SIG-M5 treated with dmso at 0.1 percent for 504 hours (cell line): ENCODE data around the gene SF3A2.
"Not testable (repeated sequence)": the region's sequence is repeated elsewhere in the genome, so short reads cannot be mapped to it uniquely, and the experiment has no call there.

Experiments
- DNase-seq: peaks from one replicate; lab custom pipeline; 2025; ENCODE audit not compliant: unreplicated experiment; lab: John Stamatoyannopoulos, UW

SF3A2 gene

DNA sequence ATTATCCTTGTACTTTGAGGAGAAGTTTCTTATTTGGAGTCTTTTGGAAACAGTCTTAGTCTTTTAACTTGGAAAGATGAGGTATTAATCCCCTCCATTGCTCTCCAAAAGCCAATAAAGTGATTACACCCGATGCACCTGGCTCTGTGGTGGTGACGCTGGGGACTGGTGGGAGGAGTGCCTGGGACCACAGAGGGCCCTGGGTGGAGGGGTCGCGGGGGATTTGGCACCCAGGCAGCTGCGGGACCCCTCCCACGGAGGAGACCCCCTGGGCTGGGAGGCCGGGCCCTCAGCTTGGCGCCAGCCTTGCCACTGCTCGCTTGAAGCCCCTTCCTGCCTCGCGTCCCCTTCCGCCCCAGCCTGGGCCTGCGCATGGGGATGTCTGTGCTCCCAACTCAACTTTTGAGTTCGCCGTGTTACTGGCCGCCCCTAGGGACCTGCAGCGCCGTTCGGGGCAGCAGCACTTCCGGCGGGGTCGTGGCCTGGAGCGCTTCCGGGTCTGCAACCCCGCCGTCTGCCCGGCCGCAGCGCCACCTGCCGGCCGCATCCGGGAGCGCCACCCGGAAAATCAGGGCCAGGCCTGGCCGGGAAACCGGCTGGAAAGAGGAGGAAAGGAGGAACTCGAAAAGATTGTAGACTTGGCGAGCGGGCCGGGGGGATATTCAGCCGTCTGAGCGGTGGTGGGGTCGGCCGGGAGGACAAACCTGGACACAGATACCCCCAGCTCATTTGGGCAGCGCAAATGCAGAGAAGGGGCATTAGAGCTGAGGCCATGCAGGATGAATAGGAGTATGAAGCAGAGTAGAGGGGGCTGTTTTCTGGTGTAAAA is 36.9 kb downstream of the SF3A2 start:
- DNase-seq, result peak; percentile 69

GRCh38 chr19:2274185-2274711 is 37.6 kb downstream of the SF3A2 start:
- no peak for DNase-seq

DNA sequence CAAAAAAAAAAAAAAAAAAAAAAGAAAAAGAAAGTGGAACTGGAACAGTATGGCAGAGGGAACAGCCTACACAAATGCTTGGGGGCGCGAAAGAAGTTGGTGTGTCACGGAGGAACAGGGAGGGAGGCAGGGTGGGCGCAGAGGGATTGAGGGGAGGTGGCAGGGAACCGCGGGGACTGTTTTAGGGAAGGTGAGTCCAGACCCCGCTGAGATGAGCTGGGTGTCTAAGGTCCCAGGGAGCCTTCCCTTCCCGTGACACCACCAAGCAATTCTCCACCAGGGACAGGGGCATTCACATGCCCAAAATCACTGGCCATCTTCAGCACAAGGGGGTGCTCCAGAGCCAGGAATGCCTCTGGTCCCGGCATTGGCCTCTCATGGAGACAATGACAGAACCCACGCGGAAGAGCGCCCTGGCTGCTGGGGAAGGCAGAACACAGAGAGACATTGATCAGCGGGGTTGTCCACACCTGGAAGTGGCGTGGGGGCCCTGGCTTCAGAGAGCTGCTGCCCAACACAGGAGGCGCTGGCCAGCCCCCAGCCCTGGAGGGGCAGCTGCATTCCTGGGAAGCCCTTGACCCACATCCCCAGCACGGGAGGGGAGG is 38.4 kb downstream of the SF3A2 start:
- peak; percentile 34 for DNase-seq

DNA sequence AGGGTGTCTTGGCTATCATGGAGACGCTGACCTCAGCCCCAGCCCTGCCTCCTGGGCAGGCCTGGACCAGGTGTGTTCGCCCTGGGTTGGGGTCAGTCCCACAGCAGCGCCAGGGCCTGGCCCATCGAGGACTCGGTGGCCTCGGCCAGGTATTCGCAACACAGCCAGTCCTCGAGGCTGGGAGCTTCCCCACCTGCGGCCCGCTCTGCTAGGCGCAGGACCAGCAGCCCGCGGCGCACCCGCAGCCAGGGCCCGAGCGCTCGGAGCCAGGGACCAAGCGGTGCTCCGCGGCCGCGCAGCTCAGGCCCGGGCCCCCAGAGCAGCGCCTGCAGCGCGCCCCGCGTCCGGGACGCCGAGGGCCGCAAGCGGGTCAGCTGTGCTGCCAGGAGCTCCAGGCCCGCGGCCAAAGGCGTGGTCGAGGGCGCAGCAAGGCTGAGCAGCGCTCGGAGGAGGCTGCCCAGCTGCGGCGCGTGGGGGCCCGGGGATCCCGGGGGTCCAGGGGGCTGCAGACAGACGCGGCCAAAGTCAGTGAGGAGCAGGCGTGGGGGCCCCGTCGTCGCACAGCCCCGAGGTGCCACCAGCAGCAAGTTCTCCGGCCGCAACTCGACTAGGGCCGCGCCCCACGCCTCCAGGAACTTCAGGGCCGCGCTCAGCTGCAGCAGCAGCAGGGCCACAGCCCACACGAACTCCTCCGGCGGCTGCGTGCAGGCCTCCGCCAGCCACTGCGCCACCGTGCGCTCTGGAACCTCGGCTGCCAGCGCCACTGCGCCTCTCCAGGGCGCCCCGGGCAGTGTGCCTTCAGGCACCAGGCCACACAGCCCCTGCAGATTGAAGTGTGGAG is 39.2 kb downstream of the SF3A2 start:
- DNase-seq, result no peak

DNA sequence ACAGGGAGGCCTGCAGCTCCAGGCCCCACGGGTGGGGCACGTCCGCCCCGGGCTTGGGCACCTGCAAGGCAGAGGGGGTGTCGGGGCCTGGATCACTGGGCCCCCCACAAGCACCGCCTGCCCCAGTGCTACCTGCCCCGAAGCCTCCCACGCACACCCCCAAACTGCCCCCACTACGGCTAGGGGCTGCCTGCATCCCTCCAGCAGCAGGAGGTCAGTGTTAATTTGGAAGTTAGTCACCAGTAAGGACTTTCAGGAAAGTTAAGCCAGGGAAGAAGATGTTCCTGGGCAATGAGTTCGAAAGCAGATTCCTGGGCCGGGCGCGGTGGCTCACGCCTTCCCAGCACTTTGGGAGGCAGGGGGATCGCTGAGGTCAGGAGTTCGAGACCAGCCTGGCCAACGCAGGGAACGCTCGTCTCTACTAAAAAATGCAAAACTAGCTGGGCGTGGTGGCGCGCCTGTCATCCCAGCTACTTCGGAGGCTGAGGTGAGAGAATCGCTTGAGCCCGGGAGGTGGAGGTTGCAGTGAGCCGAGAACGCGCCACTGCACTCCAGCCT is 39.9 kb downstream of the SF3A2 start:
- DNase-seq, result no peak

DNA sequence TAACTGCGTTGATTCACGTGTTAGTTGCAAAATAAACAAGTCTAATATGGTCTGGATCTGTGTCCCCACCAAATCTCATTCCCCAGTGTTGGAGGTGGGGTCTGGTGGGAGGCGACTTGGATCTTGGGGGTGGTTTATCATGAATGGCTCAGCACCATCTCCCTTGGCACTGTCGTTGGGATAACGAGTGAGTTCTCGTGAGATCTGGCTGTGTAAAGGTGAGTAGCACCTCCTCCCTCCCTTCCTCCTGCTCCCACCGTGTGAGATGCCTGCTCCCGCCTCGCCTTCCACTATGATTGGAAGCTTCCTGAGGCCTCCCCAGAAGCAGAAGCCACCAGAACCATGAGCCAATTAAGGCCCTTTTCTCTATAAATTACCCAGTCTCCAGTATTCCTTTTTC is 40.5 kb downstream of the SF3A2 start:
- no peak for DNase-seq

GRCh38 chr19:2278459-2279158 is 42.0 kb downstream of the SF3A2 start:
- no peak for DNase-seq

- no peak for DNase-seq
Observed at GRCh38 chr19:2280633-2281264, 44.1 kb downstream of the SF3A2 start.

DNA sequence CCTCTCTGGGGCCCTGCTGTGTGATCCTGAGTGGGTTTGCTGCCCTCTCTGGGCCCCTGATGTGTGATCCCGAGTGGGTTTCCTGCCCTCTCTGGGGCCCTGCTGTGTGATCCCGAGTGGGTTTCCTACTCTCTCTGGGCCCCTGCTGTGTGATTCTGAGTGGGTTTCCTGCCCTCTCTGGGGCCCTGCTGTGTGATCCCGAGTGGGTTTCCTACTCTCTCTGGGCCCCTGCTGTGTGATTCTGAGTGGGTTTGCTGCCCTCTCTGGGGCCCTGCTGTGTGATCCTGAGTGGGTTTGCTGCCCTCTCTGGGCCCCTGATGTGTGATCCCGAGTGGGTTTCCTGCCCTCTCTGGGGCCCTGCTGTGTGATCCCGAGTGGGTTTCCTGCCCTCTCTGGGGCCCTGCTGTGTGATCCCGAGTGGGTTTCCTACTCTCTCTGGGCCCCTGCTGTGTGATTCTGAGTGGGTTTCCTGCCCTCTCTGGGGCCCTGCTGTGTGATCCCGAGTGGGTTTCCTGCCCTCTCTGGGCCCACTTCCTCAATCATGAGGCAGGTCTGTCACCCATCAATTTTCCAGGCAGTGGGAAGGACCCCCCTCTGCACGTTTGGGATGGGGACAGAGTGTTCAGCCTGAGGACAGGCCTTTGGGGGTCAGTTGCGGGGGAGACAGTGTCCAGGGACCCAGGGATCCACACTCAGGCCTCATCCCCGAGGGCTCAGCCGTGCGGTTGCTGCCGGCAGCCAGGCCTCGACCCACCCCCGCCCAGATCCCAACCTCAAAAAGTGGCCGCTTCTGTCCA is 44.8 kb downstream of the SF3A2 start:
- not testable (repeated sequence) for DNase-seq

GRCh38 chr19:2282062-2282861 is 45.6 kb downstream of the SF3A2 start, which contains the start of gene PEAK3:
PEAK3 (minus strand) TSS chr19:2282175; CDS start chr19:2280931, 1,244 bp downstream.
- DNase-seq, result peak; percentile 60

DNA sequence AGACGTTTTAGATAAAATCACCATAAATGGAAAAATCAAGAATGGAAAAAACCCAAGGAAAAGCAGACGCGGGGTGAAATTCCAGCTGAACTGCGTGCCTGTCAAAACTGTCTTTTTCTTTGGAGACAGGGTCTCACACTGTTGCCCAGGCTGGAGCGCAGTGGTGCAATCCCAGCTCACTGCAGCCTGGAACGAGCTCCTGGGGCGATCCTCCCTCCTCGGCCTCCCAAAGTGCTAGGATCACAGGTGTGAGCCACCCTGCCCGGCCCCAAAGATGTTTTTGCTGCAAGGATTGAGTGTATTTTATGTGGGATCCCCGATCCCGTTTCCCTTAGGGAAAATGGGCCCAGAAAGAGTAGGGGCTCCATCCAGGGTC is 46.2 kb downstream of the SF3A2 start:
- no peak for DNase-seq

DNA sequence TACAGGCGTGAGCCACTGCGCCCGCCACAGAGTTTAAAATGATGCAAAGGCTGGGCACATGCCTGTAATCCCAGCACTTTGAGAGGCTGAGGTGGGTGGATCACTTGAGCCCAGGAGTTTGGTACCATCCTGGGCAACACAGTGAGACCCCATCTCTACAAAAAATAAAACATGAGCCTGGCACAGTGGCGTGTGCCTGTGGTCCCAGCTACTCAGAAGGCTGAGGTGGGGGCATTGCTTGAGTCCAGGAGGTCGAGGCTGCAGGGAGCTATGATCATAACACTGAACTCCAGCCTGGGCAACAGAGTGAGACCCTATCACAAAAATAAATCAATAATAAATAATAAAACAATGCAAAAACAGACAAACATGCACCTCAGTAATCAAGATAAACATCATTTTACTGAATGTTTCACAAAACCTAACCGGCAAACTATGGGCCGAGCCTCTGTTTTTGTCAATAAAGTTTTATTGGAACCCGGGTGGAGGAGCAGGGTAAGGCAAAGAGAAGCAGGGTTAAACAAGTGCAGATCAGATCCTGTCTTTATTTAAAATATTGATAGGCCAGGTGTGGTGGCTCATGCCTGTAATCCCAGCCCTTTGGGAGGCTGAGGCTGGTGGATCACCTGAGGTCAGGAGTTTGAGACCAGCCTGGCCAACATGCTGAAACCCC is 47.3 kb downstream of the SF3A2 start:
- DNase-seq, result no peak

- DNase-seq, result no peak
Observed at GRCh38 chr19:2286402-2287140, 49.9 kb downstream of the SF3A2 start.

DNA sequence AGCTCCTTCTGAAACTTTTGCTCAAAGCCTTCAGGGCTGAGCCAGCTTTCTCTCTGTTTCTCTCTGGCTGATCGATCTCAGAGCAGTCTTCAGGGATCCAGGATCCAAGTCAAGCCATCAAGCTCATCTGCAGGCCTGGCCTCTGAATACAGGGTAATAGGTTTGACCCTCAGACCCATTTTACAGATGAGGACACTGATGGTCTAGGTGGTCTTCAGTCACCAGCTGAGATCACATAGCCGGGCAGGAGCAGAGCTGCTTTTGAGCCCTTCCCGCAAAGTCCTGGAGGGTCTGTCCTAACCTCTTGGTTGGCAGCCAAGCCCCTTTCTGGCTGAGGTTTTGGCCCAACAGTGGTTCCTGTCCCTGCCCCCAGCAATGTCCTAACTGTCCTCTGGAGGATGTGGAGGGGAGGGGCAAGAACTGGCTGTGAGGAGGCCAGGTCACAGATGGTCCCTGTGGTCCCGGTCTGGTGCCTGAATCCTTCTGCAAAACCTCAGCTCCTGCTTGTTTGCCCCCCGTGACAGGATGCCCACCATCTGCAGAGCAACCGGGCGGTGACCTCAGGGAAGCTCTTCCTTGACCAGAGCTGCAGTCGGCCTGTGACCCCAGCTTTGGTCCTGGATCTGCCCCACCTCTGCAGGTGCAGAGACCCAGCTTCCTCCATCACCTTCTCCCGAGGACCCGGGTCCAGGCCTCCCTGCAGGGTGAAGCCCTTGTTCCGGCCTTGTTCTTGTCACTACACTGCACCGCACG is 51.1 kb downstream of the SF3A2 start:
- no peak for DNase-seq

GRCh38 chr19:2288338-2288817 is 51.8 kb downstream of the SF3A2 start:
- no peak for DNase-seq
